ENCODE data around the gene SEMA3A.

SEMA3A gene

DNA sequence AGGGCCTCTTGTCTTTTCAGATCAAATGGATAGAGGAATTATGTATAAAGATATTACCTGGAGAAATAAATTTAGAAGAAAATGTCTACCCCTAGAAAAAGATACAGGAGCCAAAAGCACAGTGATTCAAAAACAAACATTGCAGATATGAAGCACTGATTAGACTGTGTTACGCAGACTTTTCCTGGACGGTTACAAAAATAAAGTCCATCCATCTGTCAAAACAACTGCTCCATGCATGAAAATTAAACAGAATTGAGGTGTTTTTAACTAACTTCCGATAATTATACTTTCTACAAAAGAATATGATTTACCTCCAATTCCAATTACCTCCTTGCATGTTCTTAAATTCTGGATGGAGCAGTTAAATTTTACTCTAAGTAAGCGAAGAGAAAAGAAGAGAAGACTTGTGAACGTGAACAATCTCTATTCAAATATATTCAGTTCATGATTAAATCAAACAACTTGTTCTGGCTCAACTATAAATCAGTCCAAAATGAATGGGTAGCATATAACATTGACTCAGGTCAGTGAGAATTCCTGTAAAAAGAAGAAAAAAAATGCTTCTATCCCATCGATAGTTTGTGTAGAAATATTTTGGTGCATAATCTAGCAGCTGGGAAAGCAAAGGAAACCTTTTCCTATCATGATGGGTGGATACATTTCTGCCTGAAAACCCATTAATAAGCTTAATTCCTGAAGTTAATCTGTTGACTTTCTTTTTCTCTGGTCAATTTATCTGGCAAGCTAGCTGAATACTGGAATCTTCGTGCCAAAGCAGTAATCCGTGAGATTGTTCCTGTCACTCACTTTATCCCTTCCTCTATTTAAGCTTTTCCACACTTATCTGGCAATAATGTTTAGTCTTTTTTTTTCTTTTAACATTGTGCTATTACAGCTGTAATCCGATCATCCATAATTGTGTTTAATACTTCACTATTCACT is 80.4 kb downstream of the SEMA3A start:
- FAIRE-seq, result peak; percentile 84
- no peak for DNase-seq (ENCODE audit: insufficient read length, low spot score)
- TF ChIP-seq, protein P1, sequence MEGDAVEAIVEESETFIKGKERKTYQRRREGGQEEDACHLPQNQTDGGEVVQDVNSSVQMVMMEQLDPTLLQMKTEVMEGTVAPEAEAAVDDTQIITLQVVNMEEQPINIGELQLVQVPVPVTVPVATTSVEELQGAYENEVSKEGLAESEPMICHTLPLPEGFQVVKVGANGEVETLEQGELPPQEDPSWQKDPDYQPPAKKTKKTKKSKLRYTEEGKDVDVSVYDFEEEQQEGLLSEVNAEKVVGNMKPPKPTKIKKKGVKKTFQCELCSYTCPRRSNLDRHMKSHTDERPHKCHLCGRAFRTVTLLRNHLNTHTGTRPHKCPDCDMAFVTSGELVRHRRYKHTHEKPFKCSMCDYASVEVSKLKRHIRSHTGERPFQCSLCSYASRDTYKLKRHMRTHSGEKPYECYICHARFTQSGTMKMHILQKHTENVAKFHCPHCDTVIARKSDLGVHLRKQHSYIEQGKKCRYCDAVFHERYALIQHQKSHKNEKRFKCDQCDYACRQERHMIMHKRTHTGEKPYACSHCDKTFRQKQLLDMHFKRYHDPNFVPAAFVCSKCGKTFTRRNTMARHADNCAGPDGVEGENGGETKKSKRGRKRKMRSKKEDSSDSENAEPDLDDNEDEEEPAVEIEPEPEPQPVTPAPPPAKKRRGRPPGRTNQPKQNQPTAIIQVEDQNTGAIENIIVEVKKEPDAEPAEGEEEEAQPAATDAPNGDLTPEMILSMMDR (IDR thresholded peaks at IDR 0.05; ENCODE audit: insufficient read depth, missing control alignments), result no peak

DNA sequence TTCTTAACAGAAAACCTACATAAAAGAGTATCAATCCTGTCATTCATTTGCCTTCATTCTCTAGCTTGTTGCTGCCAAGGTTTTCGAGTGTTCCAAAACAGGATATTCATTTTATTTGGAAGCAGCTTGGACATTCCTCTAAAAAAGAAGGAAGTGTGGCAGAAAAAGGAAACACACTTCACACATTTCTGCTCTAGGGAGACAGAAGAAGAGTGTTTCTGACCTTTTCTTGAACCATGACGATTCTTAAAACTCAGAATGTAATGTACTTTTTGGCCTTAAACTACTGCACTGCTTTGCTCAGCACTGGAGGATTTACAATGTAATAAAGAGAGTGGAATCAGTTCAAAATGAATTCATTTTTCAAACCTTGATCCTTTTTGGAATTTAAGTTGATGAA is 81.3 kb downstream of the SEMA3A start:
- FAIRE-seq (no peak), DNase-seq (ENCODE audit: insufficient read length, low spot score) (no peak)
- TF ChIP-seq, protein P1 (IDR thresholded peaks at IDR 0.05; ENCODE audit: insufficient read depth, missing control alignments), result no peak

DNA sequence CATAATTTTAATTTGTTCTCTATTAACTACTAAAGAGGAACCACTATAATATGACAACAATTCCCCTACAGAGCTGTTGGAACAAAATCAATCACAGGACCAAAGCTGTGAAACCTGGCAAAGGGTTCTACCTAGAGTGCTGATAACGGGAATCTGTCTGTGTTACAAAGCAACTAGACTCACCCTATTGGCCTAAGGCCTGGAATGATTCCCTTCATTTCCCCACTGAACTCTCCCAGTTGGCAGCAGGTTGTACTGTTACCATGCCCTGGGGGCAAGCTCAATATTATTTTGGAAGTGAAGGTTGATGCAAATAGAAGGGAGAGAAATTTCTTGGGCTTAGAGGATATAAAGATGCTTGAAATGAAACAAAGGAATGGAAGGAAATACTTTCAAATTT is 81.8 kb downstream of the SEMA3A start:
- FAIRE-seq (no peak), DNase-seq (ENCODE audit: insufficient read length, low spot score) (no peak)
- TF ChIP-seq, protein P1 (IDR thresholded peaks at IDR 0.05; ENCODE audit: insufficient read depth, missing control alignments), result no peak

DNA sequence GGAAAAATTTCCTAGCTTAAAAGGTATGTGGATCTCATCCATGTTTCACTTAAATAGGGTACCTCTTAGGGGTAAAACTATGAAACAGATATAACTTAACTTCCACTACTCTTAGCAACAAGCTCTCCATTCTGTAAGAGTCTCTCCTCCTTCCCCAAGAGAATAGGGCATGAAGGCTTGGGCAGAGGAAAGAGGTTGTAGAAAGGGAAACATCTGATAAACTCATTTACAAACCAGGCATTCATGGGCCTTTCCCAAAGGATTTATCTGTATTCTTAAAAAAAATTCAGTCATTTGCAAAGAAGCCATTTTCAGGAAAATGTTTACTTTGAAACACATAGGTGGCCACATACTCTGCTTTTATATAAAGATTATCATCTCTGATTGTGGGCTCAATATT is 82.7 kb downstream of the SEMA3A start:
- TF ChIP-seq, protein P1 (IDR thresholded peaks at IDR 0.05; ENCODE audit: insufficient read depth, missing control alignments), result no peak
- FAIRE-seq, result no peak
- DNase-seq (ENCODE audit: insufficient read length, low spot score), result no peak

DNA sequence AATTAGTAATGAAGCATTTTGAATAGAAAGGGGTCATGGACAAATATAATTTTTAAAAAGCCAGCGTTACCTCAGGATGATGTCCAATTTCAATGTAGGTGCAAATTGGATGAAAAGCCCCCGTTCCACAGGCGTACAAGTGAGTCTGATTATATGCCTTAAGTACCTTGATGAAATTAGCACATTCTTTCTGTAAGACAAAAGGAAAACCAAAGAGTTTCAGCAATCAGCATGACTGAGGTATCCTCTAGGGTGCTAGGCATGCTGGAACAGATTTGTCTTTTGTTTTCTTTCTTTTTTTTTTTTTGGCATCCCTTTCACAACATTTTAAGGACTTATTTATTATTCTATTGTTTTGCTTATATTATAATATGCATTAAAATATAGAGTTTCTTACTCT is 84.2 kb downstream of the SEMA3A start:
- FAIRE-seq (no peak), DNase-seq (ENCODE audit: insufficient read length, low spot score) (no peak)
- TF ChIP-seq, protein P1 (IDR thresholded peaks at IDR 0.05; ENCODE audit: insufficient read depth, missing control alignments), result no peak

DNA sequence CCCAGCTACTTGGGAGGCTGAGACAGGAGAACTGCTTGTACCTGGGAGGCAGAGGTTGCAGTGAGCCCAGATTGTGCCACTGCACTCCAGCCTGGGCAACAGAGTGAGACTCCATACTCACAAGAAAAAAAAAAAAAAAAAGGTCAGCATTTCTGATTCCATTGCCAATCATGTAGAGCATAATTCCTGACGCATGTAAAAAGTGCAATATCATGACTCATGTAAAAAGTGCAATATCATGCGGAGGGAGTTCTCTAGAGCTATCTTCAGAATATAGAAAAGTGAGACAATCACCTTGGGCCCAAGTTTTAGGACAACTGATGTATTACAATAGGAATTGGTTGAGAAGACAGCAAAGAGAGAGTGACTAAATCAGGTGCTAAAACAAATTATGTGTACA is 85.8 kb downstream of the SEMA3A start:
- TF ChIP-seq, protein P1 (IDR thresholded peaks at IDR 0.05; ENCODE audit: insufficient read depth, missing control alignments), result no peak
- no peak for FAIRE-seq

DNA sequence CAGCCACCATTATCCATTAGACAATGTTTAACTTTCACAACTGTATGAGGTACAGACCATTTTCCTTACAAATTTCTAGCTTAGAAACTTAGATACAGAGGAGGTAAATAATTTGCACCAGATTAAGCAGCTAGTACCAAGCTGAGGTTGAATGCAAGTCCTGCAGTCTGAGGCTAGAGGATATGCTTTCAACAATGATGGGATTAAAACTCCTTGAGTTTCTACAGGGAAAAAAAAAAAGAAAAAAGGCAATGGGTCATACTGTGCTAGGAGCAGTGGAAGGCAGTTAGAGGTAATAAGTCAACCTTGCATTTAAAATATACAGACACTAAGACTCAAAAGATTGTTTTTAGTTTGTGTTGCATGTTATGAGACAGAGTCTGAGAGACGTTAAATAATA is 86.5 kb downstream of the SEMA3A start:
- DNase-seq (ENCODE audit: insufficient read length, low spot score) (no peak), FAIRE-seq (no peak)
- TF ChIP-seq, protein P1 (IDR thresholded peaks at IDR 0.05; ENCODE audit: insufficient read depth, missing control alignments), result no peak

More for the DNA sequence above, 85.8 kb downstream of the SEMA3A start:
- no peak for DNase-seq (ENCODE audit: insufficient read length, low spot score)

All from D721Med (cell line).